PC-3 (cell line): ENCODE data around the gene C22orf39.
"Not testable (repeated sequence)": the region's sequence is repeated elsewhere in the genome, so short reads cannot be mapped to it uniquely, and the experiment has no call there.

Experiments
- EZH2 ChIP-seq: fragments of 300-600 bp; sonication (generic); IDR thresholded peaks from one replicate; pipeline ENCODE4 v1.6.1; 2017; ENCODE audit warnings: antibody characterized with exemption, mild to moderate bottlenecking, low read length; ENCODE audit not compliant: unreplicated experiment
- EZH2phosphoT487 ChIP-seq: fragments of 300-600 bp; sonication (generic); IDR thresholded peaks from 2 replicates; pipeline ENCODE4 v1.6.1; 2018; ENCODE audit warnings: mild to moderate bottlenecking, antibody characterized with exemption, low read length, borderline replicate concordance
- TF ChIP-seq, protein P1 (sequence below): fragments of 300-600 bp; sonication (generic); conservative IDR thresholded peaks from 2 replicates; pipeline ENCODE4 v1.5.1; 2017; ENCODE audit warnings: antibody characterized with exemption, low read depth, mild to moderate bottlenecking, low read length

DNA sequence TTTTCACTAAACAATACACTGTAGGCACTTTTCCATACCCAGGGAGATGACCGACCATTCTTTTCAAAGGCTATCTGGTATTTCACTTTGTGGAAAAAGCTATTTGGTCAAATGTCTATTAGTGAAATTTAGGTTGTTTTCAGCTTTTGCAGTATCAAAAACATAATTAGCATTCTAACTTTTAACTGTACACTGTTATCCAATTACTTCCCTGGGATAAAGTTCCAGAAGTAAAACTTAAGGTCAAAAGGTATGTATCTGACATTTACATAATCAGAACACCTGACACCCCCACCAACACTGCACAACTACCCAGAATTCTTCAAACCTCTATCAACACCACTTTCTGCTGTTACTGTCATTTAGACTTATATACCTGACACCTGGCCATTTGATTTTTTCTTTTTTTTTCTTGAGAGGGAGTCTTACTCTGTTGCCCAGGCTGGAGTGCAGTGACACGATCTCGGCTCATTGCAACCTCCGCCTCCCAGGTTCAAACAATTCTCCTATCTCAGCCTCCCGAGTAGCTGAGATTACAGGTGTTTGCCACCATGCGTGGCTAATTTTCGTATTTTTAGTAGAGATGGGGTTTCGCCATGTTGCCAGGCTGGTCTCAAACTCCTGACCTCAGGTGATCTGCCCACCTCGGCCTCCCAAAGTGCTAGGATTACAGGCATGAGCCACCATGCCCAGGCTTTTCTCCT lies 2.1 kb downstream of the C22orf39 start:
- TF ChIP-seq, protein P1, sequence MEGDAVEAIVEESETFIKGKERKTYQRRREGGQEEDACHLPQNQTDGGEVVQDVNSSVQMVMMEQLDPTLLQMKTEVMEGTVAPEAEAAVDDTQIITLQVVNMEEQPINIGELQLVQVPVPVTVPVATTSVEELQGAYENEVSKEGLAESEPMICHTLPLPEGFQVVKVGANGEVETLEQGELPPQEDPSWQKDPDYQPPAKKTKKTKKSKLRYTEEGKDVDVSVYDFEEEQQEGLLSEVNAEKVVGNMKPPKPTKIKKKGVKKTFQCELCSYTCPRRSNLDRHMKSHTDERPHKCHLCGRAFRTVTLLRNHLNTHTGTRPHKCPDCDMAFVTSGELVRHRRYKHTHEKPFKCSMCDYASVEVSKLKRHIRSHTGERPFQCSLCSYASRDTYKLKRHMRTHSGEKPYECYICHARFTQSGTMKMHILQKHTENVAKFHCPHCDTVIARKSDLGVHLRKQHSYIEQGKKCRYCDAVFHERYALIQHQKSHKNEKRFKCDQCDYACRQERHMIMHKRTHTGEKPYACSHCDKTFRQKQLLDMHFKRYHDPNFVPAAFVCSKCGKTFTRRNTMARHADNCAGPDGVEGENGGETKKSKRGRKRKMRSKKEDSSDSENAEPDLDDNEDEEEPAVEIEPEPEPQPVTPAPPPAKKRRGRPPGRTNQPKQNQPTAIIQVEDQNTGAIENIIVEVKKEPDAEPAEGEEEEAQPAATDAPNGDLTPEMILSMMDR, result not testable (repeated sequence)
- not testable (repeated sequence) for TF ChIP-seq EZH2, EZH2phosphoT487
